Keratinocyte (primary cell): ENCODE results near the gene KRTAP15-1. TPM values are rescaled to one million over a fixed set of nuclear protein-coding genes. Genes with fewer than 3 reads are reported as not detected.

Experiments
- DNase-seq: peaks from one replicate; pipeline ENCODE4 v3.0.0-alpha.2; 2011; ENCODE audit warnings: low read depth, missing footprints, low spot score
- FAIRE-seq: peaks from 2 replicates; lab custom pipeline; 2011; peaks lifted over from hg19 to GRCh38; lab: Jason Lieb, UNC
- H2AFZ ChIP-seq: 2 replicates; pipeline ENCODE4 v1.6.0; 2012; ENCODE audit warnings: low read length, control low read depth, inconsistent platforms; ENCODE audit not compliant: control insufficient read depth
- H3K27ac ChIP-seq: 2 replicates; pipeline ENCODE4 v1.5.1; 2011; ENCODE audit warnings: low read length; ENCODE audit not compliant: control insufficient read depth, insufficient read depth
- H3K27me3 ChIP-seq: 3 replicates; pipeline ENCODE4 v1.6.0; 2011; ENCODE audit warnings: low read length; ENCODE audit not compliant: control insufficient read depth, insufficient read depth; ENCODE audit errors: extremely low read depth
- H3K36me3 ChIP-seq, 2 experiments: 2 replicates in 1 of 2; 3 replicates in 1 of 2; pipeline ENCODE4 v1.5.1; 2011; ENCODE audit warnings: low read length in 2 of 2, mild to moderate bottlenecking in 1 of 2; ENCODE audit not compliant: control insufficient read depth in 2 of 2, insufficient read depth in 2 of 2; ENCODE audit errors: extremely low read depth in 1 of 2
- H3K4me1 ChIP-seq: 3 replicates; pipeline ENCODE4 v1.5.1; 2011; ENCODE audit warnings: low read length; ENCODE audit not compliant: control insufficient read depth, insufficient read depth; ENCODE audit errors: extremely low read depth
- H3K4me2 ChIP-seq: 3 replicates; pipeline ENCODE4 v1.6.0; 2011; ENCODE audit warnings: low read depth, low read length; ENCODE audit not compliant: control insufficient read depth, insufficient read depth; ENCODE audit errors: extremely low read depth
- H3K4me3 ChIP-seq, 3 experiments: fragments of 200-600 bp in 1 of 3; sonication (generic) in 1 of 3; 2 replicates in 2 of 3; 3 replicates in 1 of 3; pipeline ENCODE4 v1.5.1; 2011 to 2016; ENCODE audit warnings: low read length in 3 of 3, mild to moderate bottlenecking in 3 of 3, control low read depth in 2 of 3, inconsistent platforms in 1 of 3, low read depth in 1 of 3, mixed read lengths in 1 of 3, mixed run types in 1 of 3, moderate library complexity in 1 of 3; ENCODE audit not compliant: control insufficient read depth in 2 of 3, insufficient read depth in 2 of 3; ENCODE audit errors: extremely low read depth in 1 of 3
- H3K79me2 ChIP-seq: 2 replicates; pipeline ENCODE4 v1.6.0; 2012; ENCODE audit warnings: low read length; ENCODE audit not compliant: control insufficient read depth, insufficient read depth
- H3K9ac ChIP-seq: 3 replicates; pipeline ENCODE4 v1.6.0; 2011; ENCODE audit warnings: low read length; ENCODE audit not compliant: control insufficient read depth, insufficient read depth; ENCODE audit errors: extremely low read depth
- H3K9me1 ChIP-seq: 3 replicates; pipeline ENCODE4 v1.6.0; 2011; ENCODE audit warnings: low read length; ENCODE audit not compliant: control insufficient read depth, insufficient read depth; ENCODE audit errors: extremely low read depth
- H3K9me3 ChIP-seq: 2 replicates; pipeline ENCODE4 v1.5.1; 2012; ENCODE audit warnings: low read depth, low read length; ENCODE audit not compliant: control insufficient read depth
- H4K20me1 ChIP-seq: 3 replicates; pipeline ENCODE4 v1.6.0; 2011; ENCODE audit warnings: low read length; ENCODE audit not compliant: control insufficient read depth, insufficient read depth; ENCODE audit errors: extremely low read depth
- EZH2 ChIP-seq: IDR thresholded peaks from one replicate; pipeline ENCODE4 v1.6.1; 2012; ENCODE audit warnings: inconsistent platforms, mild to moderate bottlenecking, low read length, moderate library complexity
- dilution Hi-C: fragments of 300-500 bp; cut with MboI; formaldehyde crosslinking; loops from one replicate; pipeline ENCODE4 v1.7.0; 2020; ENCODE audit warnings: low sequenced_read_pairs; ENCODE audit not compliant: extremely low pct_ligation_motif_present
- polyA plus RNA-seq, 5 experiments: library from polyadenylated mRNA; depleted of rRNA in 3 of 5; stranded (reverse) in 3 of 5; stranded (forward) in 1 of 5; unstranded in 1 of 5; fragments of >200 nt; gene quantifications; 1 replicate in 1 of 5; 2 replicates in 3 of 5; 3 replicates in 1 of 5; pipeline versions ENCODE4 v1.2.1 to v1.2.3, GENCODE V29; 2011 to 2012; ENCODE audit warnings: missing spikeins in 2 of 5, low read depth in 1 of 5, low replicate concordance in 1 of 5
- TF ChIP-seq, protein P1 (sequence below), 3 experiments: IDR thresholded peaks in 1 of 3; conservative IDR thresholded peaks in 1 of 3; optimal IDR thresholded peaks in 1 of 3; 2 replicates in 2 of 3; 3 replicates in 1 of 3; pipeline versions ENCODE3 to v1.5.1; 2011; ENCODE audit warnings: low read length in 3 of 3, mild to moderate bottlenecking in 3 of 3, moderate library complexity in 2 of 3, control low read depth in 1 of 3, inconsistent platforms in 1 of 3; ENCODE audit not compliant: insufficient read depth in 2 of 3; ENCODE audit errors: extremely low read depth in 1 of 3

KRTAP15-1 gene
- polyA plus RNA-seq, 1 donor (not counting 4 experiments of a cell fraction or from before 2014, with no cell fraction given), result not detected

DNA sequence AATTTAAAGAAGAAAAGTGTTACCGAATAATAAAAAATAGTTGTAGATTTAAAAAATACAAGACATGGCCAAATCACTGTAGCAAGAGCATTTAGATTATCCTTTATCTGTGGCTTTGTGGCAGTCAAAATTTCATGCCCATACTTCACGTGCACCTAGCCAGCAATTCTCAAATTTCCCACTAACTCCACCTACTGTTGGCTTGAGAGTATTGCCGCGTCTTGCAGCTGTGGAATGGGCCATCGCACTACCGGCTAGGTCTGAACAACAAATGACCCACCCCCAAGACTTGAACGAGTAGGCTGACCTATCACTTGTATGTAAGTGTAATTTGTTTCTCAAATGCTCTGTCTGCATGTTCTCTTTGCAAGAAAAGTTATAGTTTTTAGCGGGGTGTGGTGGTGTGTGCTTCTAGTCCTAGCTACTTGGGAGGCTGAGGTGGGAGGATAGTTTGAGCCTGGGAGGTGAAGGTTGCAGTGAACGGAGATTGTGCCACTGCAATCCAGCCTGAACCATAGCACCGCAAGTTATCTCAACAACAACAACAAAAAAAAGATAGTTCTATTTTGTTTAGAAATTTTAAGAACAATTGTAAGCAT lies 5.9 kb upstream of the KRTAP15-1 start:
- Histone ChIP-seq H3K36me3 (no peaks in the 10 kb centered on the region), H2AFZ (no peak overlapping the region), H3K79me2 (no peaks in the 10 kb centered on the region), H3K9ac (no peak overlapping the region), H3K27me3 (no peaks in the 10 kb centered on the region), H3K4me3 (no peak overlapping the region), H3K27ac (no peak overlapping the region), H3K4me1 (no peaks in the 10 kb centered on the region), H4K20me1 (no peaks in the 10 kb centered on the region), H3K9me1 (no peaks in the 10 kb centered on the region), H3K4me2 (no peak overlapping the region), H3K9me3 (no peaks in the 10 kb centered on the region)
- FAIRE-seq (no peak), DNase-seq (no peak)
- dilution Hi-C loops, result no loop called here
- TF ChIP-seq, protein P1, sequence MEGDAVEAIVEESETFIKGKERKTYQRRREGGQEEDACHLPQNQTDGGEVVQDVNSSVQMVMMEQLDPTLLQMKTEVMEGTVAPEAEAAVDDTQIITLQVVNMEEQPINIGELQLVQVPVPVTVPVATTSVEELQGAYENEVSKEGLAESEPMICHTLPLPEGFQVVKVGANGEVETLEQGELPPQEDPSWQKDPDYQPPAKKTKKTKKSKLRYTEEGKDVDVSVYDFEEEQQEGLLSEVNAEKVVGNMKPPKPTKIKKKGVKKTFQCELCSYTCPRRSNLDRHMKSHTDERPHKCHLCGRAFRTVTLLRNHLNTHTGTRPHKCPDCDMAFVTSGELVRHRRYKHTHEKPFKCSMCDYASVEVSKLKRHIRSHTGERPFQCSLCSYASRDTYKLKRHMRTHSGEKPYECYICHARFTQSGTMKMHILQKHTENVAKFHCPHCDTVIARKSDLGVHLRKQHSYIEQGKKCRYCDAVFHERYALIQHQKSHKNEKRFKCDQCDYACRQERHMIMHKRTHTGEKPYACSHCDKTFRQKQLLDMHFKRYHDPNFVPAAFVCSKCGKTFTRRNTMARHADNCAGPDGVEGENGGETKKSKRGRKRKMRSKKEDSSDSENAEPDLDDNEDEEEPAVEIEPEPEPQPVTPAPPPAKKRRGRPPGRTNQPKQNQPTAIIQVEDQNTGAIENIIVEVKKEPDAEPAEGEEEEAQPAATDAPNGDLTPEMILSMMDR (optimal IDR thresholded peaks at IDR 0.05 in 1 of 3, IDR thresholded peaks at IDR 0.05 in 1 of 3, conservative IDR thresholded peaks at IDR 0.05 in 1 of 3; ENCODE audit: extremely low read depth in 1 of 3, insufficient read depth in 2 of 3, low read length in 3 of 3), result peak; percentile 71 to 79 (median 79)
- TF ChIP-seq EZH2, result no peak

DNA sequence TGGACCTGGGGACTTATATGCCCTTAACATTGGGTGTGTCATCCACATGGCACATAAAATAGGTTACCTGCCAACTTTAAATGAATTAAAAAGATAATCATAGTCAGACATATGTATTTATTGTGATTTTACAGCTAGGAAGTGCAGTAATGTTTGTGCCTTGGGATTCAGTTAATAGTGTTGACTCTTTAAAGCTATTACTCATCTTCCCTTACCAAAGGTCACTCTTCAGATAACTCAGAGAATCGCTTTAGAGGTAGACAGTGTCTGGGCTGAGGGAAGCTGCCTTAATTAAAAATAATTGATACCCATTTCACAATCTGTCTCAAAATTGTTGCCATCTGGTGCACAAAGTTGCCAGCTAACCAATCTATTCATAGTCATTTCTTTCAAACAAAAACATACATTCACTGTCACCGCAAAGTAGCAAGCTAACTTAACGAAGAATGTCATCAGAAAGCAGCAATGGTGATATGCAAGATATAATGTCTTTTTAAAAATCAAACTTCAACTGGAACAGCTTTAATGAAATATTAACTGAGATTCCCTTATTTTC lies 3.0 kb upstream of the KRTAP15-1 start:
- dilution Hi-C loops, result no loop called here
- no peak overlapping the region for H3K4me3 ChIP-seq
- H3K27ac ChIP-seq, result no peak overlapping the region
- no peak overlapping the region for H3K4me2 ChIP-seq
- H3K9me1 ChIP-seq, result no peaks in the 10 kb centered on the region
- no peaks in the 10 kb centered on the region for H3K27me3 ChIP-seq
- DNase-seq (no peak), FAIRE-seq (no peak)
- TF ChIP-seq EZH2, result no peak
- TF ChIP-seq, protein P1 (optimal IDR thresholded peaks at IDR 0.05 in 1 of 3, IDR thresholded peaks at IDR 0.05 in 1 of 3, conservative IDR thresholded peaks at IDR 0.05 in 1 of 3; ENCODE audit: extremely low read depth in 1 of 3, insufficient read depth in 2 of 3, low read length in 3 of 3), result no peak
- H3K79me2 ChIP-seq, result no peaks in the 10 kb centered on the region
- no peak overlapping the region for H2AFZ ChIP-seq
- no peaks in the 10 kb centered on the region for H3K4me1 ChIP-seq
- no peak overlapping the region for H3K9ac ChIP-seq
- H3K36me3 ChIP-seq, result no peaks in the 10 kb centered on the region
- H3K9me3 ChIP-seq, result no peaks in the 10 kb centered on the region
- no peaks in the 10 kb centered on the region for H4K20me1 ChIP-seq
